Panc1 (cell line): ENCODE results near the gene BMP8B.
"Not testable (repeated sequence)": the region's sequence is repeated elsewhere in the genome, so short reads cannot be mapped to it uniquely, and the experiment has no call there.

Experiments used
- CTCF ChIP-seq: fragments of 450-650 bp; IDR thresholded peaks from 2 replicates; pipeline ENCODE4 v1.5.1; 2017; ENCODE audit warnings: mild to moderate bottlenecking
- SIN3A ChIP-seq: IDR thresholded peaks from 2 replicates; pipeline ENCODE4 v1.6.1; 2012; ENCODE audit warnings: low read depth, mild to moderate bottlenecking, low read length, moderate library complexity, borderline replicate concordance; ENCODE audit not compliant: insufficient read depth

DNA sequence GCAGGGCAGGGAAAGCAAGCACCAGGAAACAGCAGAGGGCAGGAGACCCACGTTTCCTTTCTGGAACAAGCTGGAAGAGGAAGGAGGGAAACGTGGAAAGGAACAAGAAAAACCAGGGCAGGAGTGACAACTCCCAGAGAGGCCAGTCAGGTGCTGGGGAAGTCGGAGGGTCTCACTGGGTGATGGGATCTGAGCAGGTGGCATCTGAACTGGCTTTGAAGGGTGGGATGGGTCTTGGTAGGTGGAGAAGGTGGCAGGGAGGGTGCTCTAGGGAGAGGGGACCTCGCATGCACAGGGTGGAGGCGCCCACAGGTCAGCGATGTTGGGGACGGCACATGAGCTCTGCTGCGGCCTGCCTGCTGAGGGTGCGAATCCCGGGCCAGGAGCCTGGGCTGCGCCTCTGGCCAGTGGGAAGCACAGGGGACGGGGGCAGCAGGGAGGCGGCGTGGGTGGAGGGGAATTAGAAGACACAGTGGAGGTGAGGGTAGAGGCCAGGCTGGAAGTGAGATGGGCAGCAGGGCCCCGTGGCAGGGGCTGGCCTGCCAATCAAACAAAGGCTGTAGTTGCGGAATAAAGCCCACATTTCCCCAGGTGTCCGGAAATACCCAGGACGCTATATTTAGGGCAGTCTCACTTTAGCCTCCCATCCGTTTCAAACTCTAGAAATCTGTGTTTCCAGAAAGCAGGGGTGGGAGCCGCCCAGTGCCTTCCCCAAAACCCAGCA lies 12.8 kb downstream of the BMP8B start:
- not testable (repeated sequence) for TF ChIP-seq SIN3A, CTCF
